ENCODE measurements around the gene SENP1.
A peak's percentile ranks its signal among the peaks of the same experiment; 100 is the strongest.

Gene SENP1

GRCh38 chr12:48000878-48001504 is 104.9 kb downstream of the SENP1 start:
- Mint-ChIP-seq H3K27ac (peak overlapping the region; percentile 5), H3K36me3 (ENCODE audit: low read depth) (no peaks in the 10 kb centered on the region), H3K27me3 (peaks cover 84% of the 10 kb centered on the region), H3K4me3 (peak overlapping the region; percentile 77), H3K9me3 (no peaks in the 10 kb centered on the region), H3K4me1 (ENCODE audit: low read depth) (peaks cover 40% of the 10 kb centered on the region)

GRCh38 chr12:47999816-48000215 is 106.1 kb downstream of the SENP1 start:
- H3K27me3 Mint-ChIP-seq = peaks cover 82% of the 10 kb centered on the region
- no peaks in the 10 kb centered on the region for H3K36me3 Mint-ChIP-seq (ENCODE audit: low read depth)
- H3K4me3 Mint-ChIP-seq = no peak overlapping the region
- no peaks in the 10 kb centered on the region for H3K9me3 Mint-ChIP-seq
- H3K4me1 Mint-ChIP-seq (ENCODE audit: low read depth) = peaks cover 35% of the 10 kb centered on the region
- no peak overlapping the region for H3K27ac Mint-ChIP-seq

DNA sequence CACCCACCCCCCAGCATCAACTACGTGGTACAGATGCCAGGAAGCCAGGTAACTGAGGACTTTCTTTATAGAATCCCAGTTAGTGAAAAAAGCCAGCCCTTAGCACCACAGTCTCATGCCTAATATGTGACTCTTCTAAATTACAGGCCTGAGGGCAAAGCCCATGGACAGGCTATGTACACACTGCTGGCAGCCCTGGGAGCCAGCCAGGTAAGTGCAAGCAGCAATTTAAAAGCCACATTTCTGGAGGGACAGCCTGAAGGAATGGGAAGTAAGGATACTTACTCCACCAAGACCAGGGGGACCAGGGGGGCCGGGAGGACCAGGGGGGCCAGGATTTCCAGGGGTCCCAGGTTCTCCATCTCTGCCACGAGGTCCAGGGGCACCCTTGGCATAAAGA is 108.6 kb downstream of the SENP1 start:
- H3K27me3 Mint-ChIP-seq = peaks cover 69% of the 10 kb centered on the region
- no peak overlapping the region for H3K4me3 Mint-ChIP-seq
- H3K27ac Mint-ChIP-seq = no peak overlapping the region
- H3K4me1 Mint-ChIP-seq (ENCODE audit: low read depth) = peaks cover 16% of the 10 kb centered on the region
- no peaks in the 10 kb centered on the region for H3K36me3 Mint-ChIP-seq (ENCODE audit: low read depth)
- no peaks in the 10 kb centered on the region for H3K9me3 Mint-ChIP-seq

DNA sequence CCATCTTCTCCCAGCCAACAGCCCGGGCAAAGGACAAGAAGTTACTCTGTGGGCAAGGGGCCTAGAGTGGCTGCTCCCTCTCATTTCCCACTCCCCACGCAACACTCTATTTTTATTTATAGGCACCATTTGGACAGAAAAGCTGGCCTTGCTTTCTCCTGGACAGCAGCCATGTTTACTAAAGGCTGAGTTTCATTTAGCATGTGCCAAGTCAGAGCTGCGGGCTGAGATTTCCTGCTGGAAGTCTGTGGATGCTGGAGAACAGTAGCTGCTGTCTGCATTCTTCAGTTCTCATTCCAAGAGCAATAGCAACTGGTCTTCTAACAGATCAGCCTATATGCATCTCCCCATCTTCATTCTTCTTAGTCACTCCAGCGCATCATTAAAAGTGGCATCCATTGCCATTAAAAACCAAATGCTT is 109.9 kb downstream of the SENP1 start:
- Mint-ChIP-seq H3K27me3 (peaks cover 61% of the 10 kb centered on the region), H3K36me3 (ENCODE audit: low read depth) (no peaks in the 10 kb centered on the region)

GRCh38 chr12:47993491-47993890 is 112.4 kb downstream of the SENP1 start:
- H3K27ac Mint-ChIP-seq = no peak overlapping the region

More for the DNA sequence above, 109.9 kb downstream of the SENP1 start:
- H3K9me3 Mint-ChIP-seq = no peaks in the 10 kb centered on the region
- no peak overlapping the region for H3K27ac Mint-ChIP-seq
- peaks cover 4% of the 10 kb centered on the region for H3K4me1 Mint-ChIP-seq (ENCODE audit: low read depth)
- H3K4me3 Mint-ChIP-seq = no peak overlapping the region

More at GRCh38 chr12:47993491-47993890, 112.4 kb downstream of the SENP1 start:
- Mint-ChIP-seq H3K36me3 (ENCODE audit: low read depth) (no peaks in the 10 kb centered on the region), H3K4me3 (no peak overlapping the region), H3K9me3 (no peaks in the 10 kb centered on the region), H3K27me3 (peaks cover 38% of the 10 kb centered on the region), H3K4me1 (ENCODE audit: low read depth) (peaks cover 24% of the 10 kb centered on the region)

All from stimulated activated naive CD8-positive, alpha-beta T cell treated with anti-CD3 and anti-CD28 coated beads, Interleukin-15, Interleukin-2, amounts not matched to agents 100 ng/mL and 50 ng/mL, for 24 hours (primary cell).